DND-41 (cell line): Measurements from ENCODE around the gene IL1R2.

ENCODE experiments used
- ATAC-seq: fragments of 200-7000 bp; cut with Tn5 transposase; 3 replicates; pipeline ENCODE4 v1.9.1; 2021; ENCODE audit warnings: low read depth; ENCODE audit not compliant: insufficient read depth
- DNase-seq: peaks from one replicate; pipeline ENCODE4 v3.0.0-alpha.2; 2020
- H2AFZ ChIP-seq: 2 replicates; pipeline ENCODE4 v1.6.0; 2012; ENCODE audit warnings: low read depth, low read length
- H3K27ac ChIP-seq: 2 replicates; pipeline ENCODE4 v1.5.1; 2012; ENCODE audit warnings: low read length, inconsistent platforms
- H3K27me3 ChIP-seq: fragments of 200-600 bp; sonication (generic); 2 replicates; pipeline ENCODE4 v1.6.0; 2012; ENCODE audit warnings: low read length, mild to moderate bottlenecking, inconsistent platforms; ENCODE audit not compliant: insufficient read depth, poor library complexity
- H3K36me3 ChIP-seq: 2 replicates; pipeline ENCODE4 v1.5.1; 2012; ENCODE audit warnings: low read length, inconsistent platforms; ENCODE audit not compliant: insufficient read depth
- H3K4me1 ChIP-seq: 2 replicates; pipeline ENCODE4 v1.5.1; 2012; ENCODE audit warnings: mild to moderate bottlenecking, low read length; ENCODE audit not compliant: insufficient read depth
- H3K4me2 ChIP-seq: 2 replicates; pipeline ENCODE4 v1.6.0; 2012; ENCODE audit warnings: mild to moderate bottlenecking, moderate library complexity, low read length, inconsistent platforms; ENCODE audit not compliant: insufficient read depth
- H3K4me3 ChIP-seq, 2 experiments: fragments of 200-600 bp in 1 of 2; shearing (Covaris generic) in 1 of 2; 2 replicates each; pipeline ENCODE4 v1.5.1; 2012 to 2016; ENCODE audit warnings: inconsistent platforms in 2 of 2, low read length in 2 of 2, mild to moderate bottlenecking in 2 of 2, low read depth in 1 of 2, moderate library complexity in 1 of 2
- H3K79me2 ChIP-seq: 2 replicates; pipeline ENCODE4 v1.6.0; 2012; ENCODE audit warnings: low read length, inconsistent platforms; ENCODE audit not compliant: insufficient read depth
- H3K9ac ChIP-seq: 2 replicates; pipeline ENCODE4 v1.6.0; 2012; ENCODE audit warnings: low read depth, mild to moderate bottlenecking, inconsistent platforms, low read length, moderate library complexity
- H3K9me3 ChIP-seq: 2 replicates; pipeline ENCODE4 v1.5.1; 2012; ENCODE audit warnings: low read length, moderate library complexity, mild to moderate bottlenecking, inconsistent platforms; ENCODE audit not compliant: insufficient read depth, severe bottlenecking
- H4K20me1 ChIP-seq: 2 replicates; pipeline ENCODE4 v1.6.0; 2012; ENCODE audit warnings: low read length; ENCODE audit not compliant: insufficient read depth
- CTCF ChIP-seq: IDR thresholded peaks from 2 replicates; pipeline ENCODE4 v1.5.1; 2012; ENCODE audit warnings: borderline replicate concordance, low read length, moderate library complexity, mild to moderate bottlenecking; ENCODE audit not compliant: poor library complexity, severe bottlenecking; ENCODE audit errors: extremely low read depth
- EZH2 ChIP-seq: IDR thresholded peaks from 3 replicates; pipeline ENCODE4 v1.6.1; 2012; ENCODE audit warnings: borderline replicate concordance, low read depth, mild to moderate bottlenecking, moderate library complexity, low read length, inconsistent platforms; ENCODE audit not compliant: severe bottlenecking

Gene IL1R2

GRCh38 chr2:102041351-102041750 is 49.6 kb downstream of the IL1R2 start:
- no peak for ATAC-seq
- TF ChIP-seq EZH2 = no peak
- TF ChIP-seq CTCF = no peak
- no peak overlapping the region for H2AFZ ChIP-seq
- no peak overlapping the region for H3K27ac ChIP-seq
- H3K9me3 ChIP-seq = no peaks in the 10 kb centered on the region
- no peaks in the 10 kb centered on the region for H3K4me1 ChIP-seq
- no peak overlapping the region for H3K4me3 ChIP-seq
- no peaks in the 10 kb centered on the region for H3K36me3 ChIP-seq
- no peaks in the 10 kb centered on the region for H4K20me1 ChIP-seq
- no peak for DNase-seq
- H3K79me2 ChIP-seq = no peaks in the 10 kb centered on the region
- peaks cover 16% of the 10 kb centered on the region for H3K27me3 ChIP-seq
- no peak overlapping the region for H3K9ac ChIP-seq
- no peak overlapping the region for H3K4me2 ChIP-seq

- Histone ChIP-seq H3K36me3 (no peaks in the 10 kb centered on the region), H3K27ac (no peak overlapping the region), H2AFZ (no peak overlapping the region), H3K4me1 (no peaks in the 10 kb centered on the region), H3K79me2 (no peaks in the 10 kb centered on the region), H3K9me3 (no peaks in the 10 kb centered on the region), H3K27me3 (peaks cover 16% of the 10 kb centered on the region), H3K4me2 (no peak overlapping the region), H3K9ac (no peak overlapping the region), H4K20me1 (no peaks in the 10 kb centered on the region), H3K4me3 (no peak overlapping the region)
- ATAC-seq (no peak), DNase-seq (no peak)
- TF ChIP-seq CTCF (no peak), EZH2 (no peak)
Observed at GRCh38 chr2:102042196-102043081, 50.7 kb downstream of the IL1R2 start.

GRCh38 chr2:102043560-102043959 is 51.8 kb downstream of the IL1R2 start:
- H3K79me2 ChIP-seq = no peaks in the 10 kb centered on the region
- H3K4me3 ChIP-seq = no peak overlapping the region
- H3K27me3 ChIP-seq = peaks cover 16% of the 10 kb centered on the region
- H3K27ac ChIP-seq = no peak overlapping the region
- H3K36me3 ChIP-seq = no peaks in the 10 kb centered on the region
- no peak overlapping the region for H2AFZ ChIP-seq
- H3K4me1 ChIP-seq = no peaks in the 10 kb centered on the region
- H4K20me1 ChIP-seq = no peaks in the 10 kb centered on the region
- H3K9me3 ChIP-seq = no peaks in the 10 kb centered on the region
- TF ChIP-seq CTCF = no peak
- TF ChIP-seq EZH2 = no peak
- H3K9ac ChIP-seq = no peak overlapping the region
- DNase-seq (no peak), ATAC-seq (no peak)
- H3K4me2 ChIP-seq = no peak overlapping the region
